Fibroblast of skin of right quadriceps (primary cell): ENCODE results near the gene SNX12.
A peak's percentile ranks its signal among the peaks of the same experiment; 100 is the strongest.

Source experiments
- DNase-seq: peaks from one replicate; pipeline ENCODE4 v3.0.0-alpha.2; 2013

The SNX12 gene

DNA sequence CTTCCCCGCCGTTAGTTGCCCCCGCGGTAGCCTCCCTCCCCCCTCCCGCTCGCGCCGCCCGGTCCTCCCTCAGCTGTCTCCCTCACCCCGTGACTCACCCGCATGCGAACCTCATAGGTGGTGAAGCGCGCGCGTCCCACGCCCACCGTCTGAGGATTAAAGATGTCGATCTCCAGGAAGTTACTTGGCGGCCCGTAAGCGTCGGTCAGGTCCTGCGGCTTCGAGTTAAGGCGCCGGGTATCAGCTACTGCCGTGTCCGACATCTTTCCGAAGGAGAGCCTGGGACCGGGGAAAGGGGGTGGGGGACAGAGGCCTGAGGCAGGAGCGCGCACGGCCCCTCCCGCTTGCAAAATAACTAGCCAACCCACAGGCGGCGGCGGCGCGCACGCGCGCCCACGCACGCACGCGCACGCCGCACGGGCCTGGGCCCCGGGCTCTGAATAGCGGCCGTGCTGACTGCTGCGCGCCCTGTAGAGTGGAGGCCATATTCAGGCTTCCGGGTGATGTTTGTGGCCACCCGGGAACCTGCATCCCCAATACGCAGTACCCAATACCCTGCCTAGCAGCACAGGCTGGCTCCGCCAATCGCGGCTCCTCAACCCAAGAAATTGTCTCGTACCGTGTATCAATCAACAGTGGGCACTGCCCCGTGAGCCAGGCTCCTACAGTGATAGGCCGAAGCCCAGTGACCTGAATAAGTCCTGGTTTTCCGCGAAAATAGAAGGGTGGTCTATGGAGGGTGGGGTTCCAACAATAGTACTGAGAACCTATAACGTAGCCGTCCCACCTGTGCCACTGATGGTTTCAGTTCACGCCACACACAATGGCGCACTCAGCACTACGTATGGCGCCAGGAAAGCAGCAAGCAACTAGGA lies at the start of gene SNX12:
SNX12 (minus strand) TSS at position 291 of the 875 bp plus-strand sequence; CDS start at position 263, 28 bp downstream.
- peak; percentile 94 for DNase-seq

DNA sequence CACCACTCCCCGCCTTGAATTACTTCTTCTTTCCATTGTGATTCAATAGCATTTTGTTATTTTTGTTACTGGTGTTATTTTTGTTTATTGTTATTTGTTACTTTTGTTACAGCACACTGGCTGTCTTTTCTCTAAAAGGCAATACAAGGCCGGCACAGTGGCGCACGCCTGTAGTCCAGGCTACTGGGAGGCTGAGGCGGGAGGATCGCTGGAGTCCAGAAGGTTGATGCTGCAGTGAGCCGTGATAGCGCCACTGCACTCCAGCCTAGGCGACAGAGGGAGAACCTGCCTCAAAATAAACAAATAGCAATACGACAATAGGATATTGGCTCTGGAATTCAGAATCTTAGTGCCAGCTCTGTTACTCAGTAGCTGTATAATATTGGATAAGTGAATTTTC lies 49.2 kb upstream of the SNX12 start:
- no peak for DNase-seq

DNA sequence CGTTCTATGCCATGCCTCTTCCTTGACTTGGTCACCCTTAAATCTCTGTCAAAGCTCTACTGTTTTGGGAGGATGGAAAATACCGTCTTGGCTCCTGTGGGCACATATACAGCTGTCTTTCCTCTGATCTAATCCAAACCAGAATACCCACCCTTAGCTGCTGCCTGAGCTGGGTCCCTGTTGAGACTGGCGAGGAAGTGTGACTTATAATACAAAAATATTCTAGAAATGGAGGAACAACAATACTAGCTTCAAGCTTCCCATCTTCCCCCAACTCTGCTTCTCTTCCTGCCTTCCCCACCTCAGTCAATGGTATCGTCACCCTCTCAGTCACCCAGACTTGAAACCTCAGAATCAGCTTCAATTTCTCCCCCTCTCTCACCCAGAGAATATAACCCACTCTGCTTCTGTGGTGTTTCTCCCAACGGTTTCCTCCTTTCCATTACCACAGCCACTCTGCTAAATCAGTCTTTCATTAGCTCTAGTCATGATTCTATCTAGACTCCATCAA lies 43.8 kb upstream of the SNX12 start:
- DNase-seq = no peak

DNA sequence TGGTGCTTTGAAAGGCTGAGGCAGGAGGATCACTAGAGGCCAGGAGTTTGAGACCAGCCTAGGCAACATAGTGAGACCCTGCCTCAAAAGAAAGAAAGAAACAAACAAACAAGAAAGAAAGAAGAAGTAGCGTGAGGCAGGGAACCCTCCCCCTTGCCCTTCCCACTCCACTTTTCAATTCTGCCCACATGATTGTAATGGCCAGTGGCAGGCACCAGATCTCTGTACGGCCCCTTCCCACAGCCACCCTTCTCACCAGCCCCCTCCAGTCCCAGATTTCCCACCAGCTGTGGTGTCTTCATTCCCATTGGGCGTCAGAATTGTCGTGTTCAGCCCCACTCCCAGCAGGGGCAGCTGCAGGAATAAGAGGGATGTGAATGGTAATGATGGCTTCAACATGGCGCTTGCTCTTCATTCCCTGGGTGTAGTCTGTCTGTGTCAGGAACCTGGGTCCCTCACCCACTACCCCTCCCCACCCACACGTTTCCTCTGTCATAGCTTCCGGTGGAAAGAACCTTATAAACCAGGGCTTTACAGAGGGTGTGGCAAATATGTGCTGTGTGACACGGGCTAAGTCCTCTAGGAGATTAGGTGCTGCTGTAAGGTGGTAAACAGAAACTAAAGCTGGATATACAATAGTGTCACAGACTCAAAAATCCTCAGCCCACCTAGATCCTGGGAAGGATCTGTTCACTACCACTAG lies 43.2 kb upstream of the SNX12 start, which contains the start of gene IL2RG:
IL2RG (minus strand) TSS at position 437 of the 703 bp plus-strand sequence; CDS start at position 399, 38 bp downstream.
- no peak for DNase-seq

DNA sequence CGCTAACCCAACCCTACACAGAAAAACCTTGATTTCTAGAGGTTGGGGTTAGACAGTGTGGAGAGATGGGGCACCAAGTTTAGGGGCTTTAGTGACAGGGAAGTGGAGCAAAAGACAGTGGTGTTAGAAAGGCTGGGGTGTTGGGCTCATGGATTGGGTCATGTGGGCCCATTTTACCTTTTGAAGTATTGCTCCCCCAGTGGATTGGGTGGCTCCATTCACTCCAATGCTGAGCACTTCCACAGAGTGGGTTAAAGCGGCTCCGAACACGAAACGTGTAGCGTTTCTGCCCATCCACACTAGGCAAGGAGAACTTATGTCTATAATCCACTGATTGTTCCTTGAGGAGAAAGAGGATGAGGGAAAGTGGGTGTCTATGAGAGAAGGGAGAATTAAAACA lies 40.9 kb upstream of the SNX12 start:
- no peak for DNase-seq

DNA sequence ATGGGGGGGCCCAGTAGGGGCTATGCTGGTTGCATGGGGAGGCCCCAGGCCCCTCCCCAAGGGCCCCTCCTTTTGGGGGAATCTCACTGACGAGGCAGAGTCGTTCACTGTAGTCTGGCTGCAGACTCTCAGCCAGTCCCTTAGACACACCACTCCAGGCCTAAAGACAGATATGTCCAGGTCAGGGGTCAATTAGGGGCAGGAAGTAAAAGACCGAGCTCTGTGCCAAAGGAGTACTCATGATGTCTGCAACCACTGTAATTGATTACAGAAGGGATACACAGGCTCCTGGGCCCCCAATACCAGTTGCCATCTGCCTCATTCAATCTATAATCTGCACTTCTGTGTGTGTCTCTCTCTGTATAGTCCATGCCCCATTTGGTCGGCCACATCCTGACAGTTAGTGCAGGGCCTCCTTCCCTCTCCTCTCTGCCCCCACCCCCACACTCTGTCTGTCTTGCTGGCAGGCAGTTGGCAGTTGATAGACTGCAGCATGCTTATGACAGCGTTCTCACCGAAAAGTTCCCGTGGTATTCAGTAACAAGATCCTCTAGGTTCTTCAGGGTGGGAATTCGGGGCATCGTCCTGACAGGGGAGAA lies 39.7 kb upstream of the SNX12 start:
- no peak for DNase-seq

DNA sequence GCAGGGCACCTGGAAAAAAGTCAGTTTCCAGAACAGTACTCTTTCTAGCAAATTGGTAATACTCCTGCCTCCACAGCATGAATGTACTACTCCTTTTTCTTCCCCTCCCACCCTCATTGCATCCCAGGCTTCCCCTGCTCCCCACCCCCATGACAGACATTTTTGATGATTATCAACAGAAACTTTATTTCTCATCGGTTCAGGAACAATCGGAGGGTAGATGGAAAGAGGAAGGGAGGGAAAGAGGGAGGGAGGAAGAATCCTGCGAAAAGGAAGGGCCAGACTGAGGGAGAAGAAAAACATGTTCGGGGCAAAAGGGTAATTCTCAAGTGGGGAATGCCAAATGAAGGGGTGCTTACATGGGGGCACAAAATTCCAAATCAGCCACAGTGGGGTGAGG lies 39.1 kb upstream of the SNX12 start:
- DNase-seq = no peak

DNA sequence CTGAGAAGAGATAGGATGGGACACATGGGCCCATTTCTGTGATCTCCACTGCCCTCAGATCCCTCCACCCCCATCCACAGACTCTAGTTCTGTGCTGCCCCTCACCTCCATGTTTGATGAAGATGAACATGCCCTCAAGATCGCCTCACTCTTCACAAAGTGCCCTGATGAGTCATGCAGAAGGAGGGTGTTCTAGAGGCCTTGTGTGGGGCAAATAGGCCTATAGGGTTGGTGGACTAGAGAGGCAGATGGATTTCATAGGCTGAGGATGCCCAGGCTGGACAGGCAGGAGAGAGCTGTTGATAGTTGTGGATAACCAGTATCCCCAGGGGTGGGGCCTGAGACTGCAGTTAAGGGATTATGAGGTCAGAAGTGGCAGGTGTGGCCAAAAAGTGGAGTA lies 38.3 kb upstream of the SNX12 start, which contains the start of gene CXorf65:
CXorf65 (minus strand) TSS at position 314 of the 400 bp plus-strand sequence; CDS start at position 130, 184 bp downstream.
- no peak for DNase-seq

DNA sequence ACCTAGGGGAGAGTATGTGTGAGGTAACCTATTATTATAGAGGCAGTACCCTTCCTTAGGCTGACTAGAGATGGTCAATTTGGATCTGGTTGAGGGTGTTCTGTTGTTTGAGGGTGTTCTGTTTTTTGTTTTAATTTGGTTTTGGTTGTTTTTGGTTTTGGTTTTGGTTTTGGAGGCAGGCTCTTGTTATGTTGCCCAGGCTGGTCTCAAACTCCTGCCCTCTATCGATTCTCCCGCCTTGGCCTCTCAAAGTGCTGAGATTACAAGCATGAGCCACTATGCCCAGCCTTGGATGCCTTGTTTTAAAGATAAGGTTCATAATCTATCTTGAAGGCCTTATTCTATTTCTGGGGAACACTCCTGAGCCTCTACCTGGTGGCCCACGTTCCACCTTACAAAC lies 37.5 kb upstream of the SNX12 start:
- no peak for DNase-seq

DNA sequence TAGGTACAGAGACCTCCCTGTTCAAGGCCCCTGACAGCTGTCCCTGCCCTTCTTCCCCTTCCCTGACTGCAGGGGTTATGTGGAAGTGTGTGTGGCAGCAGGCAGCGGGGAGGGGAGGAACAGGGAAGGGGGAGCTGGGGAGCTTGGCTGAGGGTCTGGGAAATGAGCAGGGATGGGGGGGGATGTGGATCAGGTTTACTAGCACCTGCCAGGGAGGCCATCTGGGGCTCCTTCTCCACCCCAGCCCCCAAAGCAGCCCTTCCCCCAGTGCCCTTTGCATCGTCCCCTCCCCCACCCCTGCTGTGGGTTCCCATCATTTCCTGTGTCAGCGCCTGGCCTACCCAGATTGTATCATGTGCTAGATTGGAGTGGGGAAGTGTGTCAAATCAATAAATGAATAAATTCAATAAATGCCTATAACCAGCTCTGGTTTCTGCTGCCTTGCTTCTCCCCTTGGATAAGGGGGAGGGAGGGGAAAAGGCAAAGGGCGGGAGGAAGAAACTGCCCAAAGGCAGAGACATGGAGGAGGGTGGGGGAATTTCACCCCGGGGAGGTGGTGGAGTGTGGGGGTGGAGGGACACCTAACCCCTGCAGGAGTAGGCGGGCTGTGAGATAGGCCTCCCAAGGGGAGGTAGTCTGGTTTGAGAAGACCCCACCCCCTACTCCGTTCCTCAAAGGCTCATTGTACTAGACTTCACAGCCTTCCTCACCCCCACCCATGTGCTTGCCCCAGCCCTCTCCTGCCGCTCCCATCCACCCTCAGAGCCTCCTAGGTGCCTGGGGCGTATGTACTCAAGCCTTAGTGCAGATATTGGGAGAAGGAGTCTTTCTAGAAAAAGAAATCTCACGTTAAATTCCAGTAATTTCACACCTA lies 35.2 kb upstream of the SNX12 start:
- peak; percentile 11 for DNase-seq

DNA sequence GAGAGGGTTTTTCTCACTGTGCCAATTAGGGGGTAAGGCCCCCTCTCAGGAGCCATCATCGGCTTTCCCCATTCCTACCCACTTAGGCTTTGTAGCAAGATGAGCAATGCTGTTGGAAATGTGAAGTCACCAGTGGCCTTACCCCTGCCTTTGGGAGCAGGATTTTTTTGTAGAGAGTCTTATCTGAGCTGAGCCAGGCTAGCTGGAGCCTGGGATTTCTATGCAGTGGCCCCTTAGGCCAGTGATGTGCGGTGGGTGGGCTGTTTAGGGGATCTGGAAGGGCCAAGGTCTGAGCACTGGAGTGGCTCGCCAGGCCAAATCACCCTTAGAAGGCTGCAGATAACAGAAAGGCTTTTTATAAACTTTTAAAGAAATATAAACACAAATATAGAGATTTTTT lies 34.2 kb upstream of the SNX12 start:
- no peak for DNase-seq

DNA sequence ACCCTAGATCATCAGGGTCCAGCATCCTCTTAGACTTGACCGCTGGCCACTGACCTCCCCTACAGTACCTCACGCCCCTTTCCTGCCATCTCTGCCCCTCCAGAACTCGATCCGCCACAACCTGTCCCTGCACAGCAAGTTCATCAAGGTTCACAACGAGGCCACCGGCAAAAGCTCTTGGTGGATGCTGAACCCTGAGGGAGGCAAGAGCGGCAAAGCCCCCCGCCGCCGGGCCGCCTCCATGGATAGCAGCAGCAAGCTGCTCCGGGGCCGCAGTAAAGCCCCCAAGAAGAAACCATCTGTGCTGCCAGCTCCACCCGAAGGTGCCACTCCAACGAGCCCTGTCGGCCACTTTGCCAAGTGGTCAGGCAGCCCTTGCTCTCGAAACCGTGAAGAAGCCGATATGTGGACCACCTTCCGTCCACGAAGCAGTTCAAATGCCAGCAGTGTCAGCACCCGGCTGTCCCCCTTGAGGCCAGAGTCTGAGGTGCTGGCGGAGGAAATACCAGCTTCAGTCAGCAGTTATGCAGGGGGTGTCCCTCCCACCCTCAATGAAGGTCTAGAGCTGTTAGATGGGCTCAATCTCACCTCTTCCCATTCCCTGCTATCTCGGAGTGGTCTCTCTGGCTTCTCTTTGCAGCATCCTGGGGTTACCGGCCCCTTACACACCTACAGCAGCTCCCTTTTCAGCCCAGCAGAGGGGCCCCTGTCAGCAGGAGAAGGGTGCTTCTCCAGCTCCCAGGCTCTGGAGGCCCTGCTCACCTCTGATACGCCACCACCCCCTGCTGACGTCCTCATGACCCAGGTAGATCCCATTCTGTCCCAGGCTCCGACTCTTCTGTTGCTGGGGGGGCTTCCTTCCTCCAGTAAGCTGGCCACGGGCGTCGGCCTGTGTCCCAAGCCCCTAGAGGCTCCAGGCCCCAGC lies 32.7 kb upstream of the SNX12 start:
- DNase-seq = no peak

DNA sequence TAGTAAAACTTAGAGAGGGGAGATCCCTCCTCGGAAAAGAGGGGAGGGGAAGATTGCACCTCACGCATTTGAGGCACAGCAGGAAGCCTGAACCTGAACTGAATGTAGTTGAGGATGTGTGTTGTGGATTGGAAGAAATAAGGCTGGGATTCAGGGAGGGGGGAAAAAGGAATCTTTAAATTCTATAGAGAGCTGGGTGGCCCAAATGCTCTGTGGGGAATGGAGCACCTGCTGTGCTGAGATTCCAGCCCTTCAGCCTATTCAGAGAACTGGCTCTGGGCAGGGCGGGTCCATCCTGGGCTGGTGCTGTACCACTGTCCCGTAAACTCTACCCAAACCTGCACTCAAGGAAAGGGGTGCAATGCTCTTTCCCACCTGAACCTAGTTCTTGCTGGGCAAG lies 31.6 kb upstream of the SNX12 start:
- no peak for DNase-seq

DNA sequence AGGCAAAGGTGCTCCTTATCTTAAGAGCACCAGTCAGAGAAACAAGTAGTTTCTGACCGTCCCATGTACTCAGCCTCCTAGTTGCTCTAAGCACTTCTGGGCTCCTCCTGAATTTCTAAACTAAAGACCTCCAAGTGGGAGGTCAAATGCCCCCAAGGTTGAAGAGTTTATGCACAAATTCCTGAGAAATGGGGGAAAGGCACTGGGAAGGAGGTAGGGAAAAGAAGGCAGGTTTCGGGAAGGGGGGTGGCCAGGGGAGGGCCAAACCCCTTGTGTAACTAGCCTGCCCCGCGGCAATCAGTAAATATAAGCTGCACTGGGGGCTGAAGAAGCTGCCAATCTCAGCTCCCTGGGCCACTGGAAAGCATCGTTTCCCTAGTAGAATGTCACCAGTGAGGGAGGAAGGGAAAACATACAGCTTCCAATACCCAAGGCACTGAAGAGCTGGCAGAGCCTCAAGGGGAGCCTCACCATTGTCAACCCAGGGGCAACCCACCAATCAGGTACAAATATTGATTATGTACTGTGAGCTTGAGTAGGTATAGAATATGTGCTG lies 30.9 kb upstream of the SNX12 start:
- no peak for DNase-seq

DNA sequence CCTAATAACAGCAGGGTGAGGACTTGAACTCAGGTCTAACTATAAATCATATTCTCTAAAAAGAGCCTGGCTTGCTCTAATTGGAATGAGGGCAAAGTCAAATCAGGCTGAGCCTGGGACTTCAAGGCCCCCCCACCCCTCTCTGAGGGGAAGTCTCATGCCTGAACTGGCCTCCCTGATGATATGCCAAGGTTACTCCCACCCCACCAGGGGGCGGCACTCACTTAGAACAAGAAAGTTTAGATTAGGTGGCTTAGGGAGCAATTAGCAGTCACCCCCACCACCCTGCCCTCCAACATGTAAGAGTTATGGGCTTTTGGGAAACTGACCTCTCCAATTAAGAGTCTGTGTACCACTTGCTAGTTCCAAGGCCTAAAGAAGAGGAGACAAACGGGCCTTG lies 30.2 kb upstream of the SNX12 start:
- peak; percentile 27 for DNase-seq

DNA sequence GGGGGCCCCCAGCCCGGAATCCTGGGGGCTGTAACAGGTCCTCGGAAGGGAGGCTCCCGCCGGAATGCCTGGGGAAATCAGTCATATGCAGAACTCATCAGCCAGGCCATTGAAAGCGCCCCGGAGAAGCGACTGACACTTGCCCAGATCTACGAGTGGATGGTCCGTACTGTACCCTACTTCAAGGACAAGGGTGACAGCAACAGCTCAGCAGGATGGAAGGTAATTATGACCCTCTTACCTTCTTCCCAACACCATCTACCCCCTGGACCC lies 28.6 kb upstream of the SNX12 start:
- no peak for DNase-seq

DNA sequence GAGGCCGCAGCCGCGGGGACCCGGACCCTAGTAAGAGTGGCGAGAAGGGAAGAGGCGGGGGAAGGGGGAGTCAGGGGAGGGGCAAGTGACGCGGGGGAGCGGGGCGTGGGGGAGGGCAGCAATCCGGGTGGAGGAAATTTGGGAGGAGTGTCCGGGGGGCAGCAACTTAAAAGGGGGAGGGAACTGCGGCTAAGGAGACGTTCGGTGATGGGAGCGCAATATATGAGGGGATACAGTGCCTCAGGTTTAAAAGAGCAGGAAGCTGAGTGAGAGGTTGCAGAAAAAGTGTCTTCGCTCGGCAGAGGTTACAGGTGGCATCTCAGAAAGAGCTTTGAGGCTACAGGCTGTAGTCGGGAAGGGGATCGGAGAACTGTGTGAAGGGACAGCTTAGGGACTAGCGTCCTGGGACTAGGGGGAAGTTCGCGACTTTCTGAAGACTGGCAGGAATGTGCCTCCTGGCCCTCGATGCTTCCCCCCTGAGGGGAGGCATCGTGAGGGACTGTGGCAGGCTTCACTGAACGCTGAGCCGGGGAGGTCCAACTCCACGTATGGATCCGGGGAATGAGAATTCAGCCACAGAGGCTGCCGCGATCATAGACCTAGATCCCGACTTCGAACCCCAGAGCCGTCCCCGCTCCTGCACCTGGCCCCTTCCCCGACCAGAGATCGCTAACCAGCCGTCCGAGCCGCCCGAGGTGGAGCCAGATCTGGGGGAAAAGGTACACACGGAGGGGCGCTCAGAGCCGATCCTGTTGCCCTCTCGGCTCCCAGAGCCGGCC lies 28.0 kb upstream of the SNX12 start:
- DNase-seq = peak; percentile 49

DNA sequence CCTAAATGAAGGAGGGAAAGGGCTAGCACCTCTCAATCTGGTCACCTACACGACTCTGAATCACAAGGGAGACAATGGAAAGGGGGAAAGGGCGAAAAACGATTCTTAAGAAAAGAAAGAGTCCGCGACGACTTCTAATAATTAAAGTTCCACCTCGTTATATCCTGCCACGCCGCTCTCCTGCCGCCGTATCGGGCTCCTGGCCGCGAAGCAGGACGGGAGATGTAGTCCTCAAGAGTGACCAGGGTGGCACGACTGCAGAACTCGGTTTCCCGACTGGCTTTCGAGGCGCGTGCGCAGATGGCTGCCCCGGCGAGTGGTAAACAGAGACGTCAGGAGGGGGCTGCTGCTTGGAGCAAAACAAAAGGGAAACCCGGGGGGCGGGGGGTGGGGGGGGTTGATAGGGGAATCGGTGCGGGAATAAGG lies 27.4 kb upstream of the SNX12 start, which contains the start of gene FOXO4:
FOXO4 (plus strand) TSS at position 297 of the 426 bp plus-strand sequence. CDS start 678 bp downstream, outside the sequence.
- DNase-seq = peak; percentile 80

DNA sequence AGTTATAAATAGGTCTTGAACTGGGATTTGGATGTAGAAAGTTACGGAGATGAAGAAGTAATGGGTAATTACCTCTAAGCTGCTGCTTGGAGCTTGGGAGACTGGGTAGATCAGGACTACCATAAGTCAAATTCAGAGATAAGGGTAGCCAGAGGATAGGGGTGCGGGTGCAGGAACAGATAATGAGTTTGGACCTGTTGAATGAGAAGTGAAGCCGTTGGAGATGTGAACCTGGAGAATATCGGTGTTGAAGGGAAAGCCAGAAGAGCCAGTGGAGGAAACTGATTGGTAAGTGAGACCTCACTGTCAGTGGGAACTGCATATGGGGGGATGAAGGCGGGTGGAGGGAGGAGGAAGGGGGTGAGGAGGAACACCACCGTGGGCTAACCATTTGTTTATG lies 26.9 kb upstream of the SNX12 start:
- no peak for DNase-seq

DNA sequence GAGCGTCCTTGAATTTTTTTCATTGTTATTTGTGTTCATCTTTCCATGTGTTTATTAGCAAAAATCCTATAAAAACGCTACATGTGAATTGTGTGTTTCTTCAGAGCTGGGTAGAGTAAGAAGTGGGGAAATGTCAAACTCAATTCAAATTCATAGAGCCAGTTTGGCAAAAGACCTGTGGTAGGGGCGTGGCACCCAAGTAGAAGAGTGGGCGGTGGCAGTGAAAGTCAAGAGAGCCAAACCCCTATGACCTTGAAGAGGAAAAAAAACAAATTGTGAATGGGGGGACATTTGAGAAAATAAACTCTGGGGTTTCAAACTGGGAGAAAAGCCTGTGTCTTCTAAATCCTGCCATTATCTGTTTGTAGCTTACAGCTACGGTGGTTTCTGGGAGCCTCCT lies 23.1 kb upstream of the SNX12 start:
- DNase-seq = no peak
